DOHH2 (cell line): ENCODE measurements around the gene RTTN.
"Not testable (repeated sequence)": the region's sequence is repeated elsewhere in the genome, so short reads cannot be mapped to it uniquely, and the experiment has no call there.

Experiments used
- H3F3A ChIP-seq: fragments of 200-600 bp; sonication (generic), shearing (Covaris generic); 2 replicates; pipeline ENCODE4 v1.6.0; 2016; ENCODE audit warnings: antibody characterized with exemption, mild to moderate bottlenecking; ENCODE audit not compliant: control insufficient read depth, insufficient read depth
- H3K27ac ChIP-seq: fragments of 200-600 bp; sonication (generic); 2 replicates; pipeline ENCODE4 v1.5.1; 2014; ENCODE audit warnings: low read depth, mild to moderate bottlenecking, low read length, moderate library complexity
- H3K27me3 ChIP-seq: fragments of 200-600 bp; sonication (generic); 2 replicates; pipeline ENCODE4 v1.6.1; 2014; ENCODE audit warnings: mild to moderate bottlenecking, low read length, mixed read lengths; ENCODE audit not compliant: control insufficient read depth
- H3K36me3 ChIP-seq: fragments of 200-600 bp; sonication (generic); 2 replicates; pipeline ENCODE4 v1.6.1; 2014; ENCODE audit warnings: mild to moderate bottlenecking, low read length, moderate library complexity, mixed read lengths; ENCODE audit not compliant: control insufficient read depth
- H3K4me1 ChIP-seq: fragments of 200-600 bp; sonication (generic); 2 replicates; pipeline ENCODE4 v1.6.1; 2014; ENCODE audit warnings: mild to moderate bottlenecking, low read length, mixed read lengths; ENCODE audit not compliant: control insufficient read depth
- H3K4me2 ChIP-seq: fragments of 200-600 bp; sonication (generic); 2 replicates; pipeline ENCODE4 v1.6.0; 2014; ENCODE audit warnings: mild to moderate bottlenecking, low read length, moderate library complexity
- H3K4me3 ChIP-seq: fragments of 200-600 bp; sonication (generic); 2 replicates; pipeline ENCODE4 v1.5.1; 2014; ENCODE audit warnings: mild to moderate bottlenecking, low read length, mixed read lengths
- H3K79me2 ChIP-seq: fragments of 200-600 bp; sonication (generic); 2 replicates; pipeline ENCODE4 v1.6.1; 2014; ENCODE audit warnings: mild to moderate bottlenecking, low read length, mixed read lengths; ENCODE audit not compliant: control insufficient read depth
- H3K9me2 ChIP-seq: fragments of 200-600 bp; sonication (generic); replicated peaks from 2 replicates; pipeline ENCODE4 v1.6.1; 2014; ENCODE audit warnings: mild to moderate bottlenecking, low read length, mixed read lengths; ENCODE audit not compliant: control insufficient read depth
- H3K9me3 ChIP-seq: fragments of 200-600 bp; sonication (generic); 2 replicates; pipeline ENCODE4 v1.6.1; 2014; ENCODE audit warnings: antibody characterized with exemption, low read length, mixed read lengths; ENCODE audit not compliant: control insufficient read depth, insufficient read depth
- H4K20me1 ChIP-seq: fragments of 200-600 bp; sonication (generic); 2 replicates; pipeline ENCODE4 v1.6.0; 2014; ENCODE audit warnings: low read depth, mild to moderate bottlenecking, antibody characterized with exemption, low read length, moderate library complexity; ENCODE audit not compliant: control insufficient read depth, insufficient read depth
- CTCF ChIP-seq: fragments of 200-600 bp; sonication (generic); IDR thresholded peaks from one replicate; pipeline ENCODE4 v1.5.1; 2014; ENCODE audit warnings: antibody characterized with exemption, mild to moderate bottlenecking, low read depth, low read length; ENCODE audit not compliant: poor library complexity, severe bottlenecking
- EZH2phosphoT487 ChIP-seq: fragments of 200-600 bp; sonication (generic); IDR thresholded peaks from 2 replicates; pipeline ENCODE4 v1.6.1; 2017; ENCODE audit warnings: borderline replicate concordance, mild to moderate bottlenecking, antibody characterized with exemption, low read length, moderate library complexity, mixed read lengths

RTTN gene

DNA sequence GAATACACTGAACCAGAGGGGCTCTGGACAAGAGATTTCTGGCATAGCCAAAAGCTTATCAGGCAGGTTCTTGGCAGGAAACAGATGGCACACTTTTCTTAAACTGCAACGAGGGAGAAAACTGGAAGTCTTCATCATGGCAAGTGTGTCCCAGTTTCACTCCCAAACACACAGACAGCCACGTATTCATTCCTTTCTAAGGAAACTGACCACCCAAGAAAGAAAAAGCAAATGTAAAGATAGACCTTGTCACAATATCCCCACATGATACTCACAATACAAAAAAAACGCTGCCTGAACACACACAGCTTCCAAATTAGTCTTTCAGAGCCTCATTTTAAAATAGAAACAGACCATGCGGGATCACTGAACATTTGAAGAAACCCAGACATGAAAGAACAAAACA, 40.6 kb upstream of the RTTN start:
- H3K9me3 ChIP-seq, result no peaks in the 10 kb centered on the region
- H3K4me3 ChIP-seq, result no peak overlapping the region
- no peak for TF ChIP-seq CTCF
- no peak for TF ChIP-seq EZH2phosphoT487
- H4K20me1 ChIP-seq, result no peaks in the 10 kb centered on the region
- no peaks in the 10 kb centered on the region for H3K27me3 ChIP-seq
- no peaks in the 10 kb centered on the region for H3K4me1 ChIP-seq
- no peak overlapping the region for H3K27ac ChIP-seq
- H3K36me3 ChIP-seq, result no peaks in the 10 kb centered on the region
- H3F3A ChIP-seq, result no peaks in the 10 kb centered on the region
- no peak overlapping the region for H3K4me2 ChIP-seq
- no peaks in the 10 kb centered on the region for H3K79me2 ChIP-seq
- H3K9me2 ChIP-seq, result no peaks in the 10 kb centered on the region

DNA sequence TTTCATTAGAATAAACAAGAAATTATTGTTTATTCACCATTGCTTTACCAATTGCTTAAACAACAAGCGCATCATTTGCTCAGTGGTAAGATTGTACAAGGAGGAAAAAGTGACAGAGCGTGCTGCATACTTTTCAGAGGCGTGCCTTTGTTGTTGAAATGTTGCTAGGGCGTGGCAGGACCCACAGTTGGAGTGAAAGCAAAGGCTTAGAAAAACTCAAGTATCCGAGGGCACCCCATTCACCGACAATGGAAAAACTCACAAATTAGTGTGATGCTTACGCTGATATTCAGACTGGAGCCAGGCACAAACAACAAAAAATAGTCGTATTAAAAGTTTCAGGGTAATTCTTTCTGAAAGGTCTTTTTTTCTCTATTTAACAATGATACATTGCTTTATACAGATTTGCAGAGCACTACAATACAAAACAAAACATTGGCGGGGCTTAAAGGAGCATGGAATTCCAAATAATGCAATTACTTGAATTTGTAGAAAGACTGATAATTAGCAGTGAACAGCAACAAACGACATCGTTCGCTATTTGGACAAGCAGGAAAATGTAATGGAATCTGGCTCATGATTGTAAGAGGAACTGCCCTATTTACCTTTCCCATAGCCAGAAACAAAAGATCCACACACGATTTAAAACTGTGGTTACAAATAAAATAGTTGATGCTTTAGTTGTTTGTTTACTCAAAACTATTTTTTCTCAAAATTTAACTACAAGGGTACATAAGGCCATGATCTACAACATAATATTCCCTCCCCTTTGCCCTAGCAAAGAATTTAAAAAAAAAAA, 37.8 kb upstream of the RTTN start:
- Histone ChIP-seq H3K36me3 (no peaks in the 10 kb centered on the region), H3K27ac (no peak overlapping the region), H3K4me3 (no peak overlapping the region), H4K20me1 (no peaks in the 10 kb centered on the region), H3K4me1 (no peaks in the 10 kb centered on the region), H3K27me3 (no peaks in the 10 kb centered on the region), H3K4me2 (no peak overlapping the region), H3K9me3 (no peaks in the 10 kb centered on the region), H3K79me2 (no peaks in the 10 kb centered on the region), H3F3A (no peaks in the 10 kb centered on the region), H3K9me2 (no peaks in the 10 kb centered on the region)
- TF ChIP-seq EZH2phosphoT487 (no peak), CTCF (no peak)

- H3F3A ChIP-seq, H3K9me2 ChIP-seq, H3K4me3 ChIP-seq, H3K27ac ChIP-seq, H3K36me3 ChIP-seq, H3K9me3 ChIP-seq, H3K4me2 ChIP-seq, H3K4me1 ChIP-seq, H4K20me1 ChIP-seq, H3K27me3 ChIP-seq, H3K79me2 ChIP-seq: not testable (repeated sequence)
Observed at GRCh38 chr18:70236921-70237320, 31.4 kb upstream of the RTTN start.

DNA sequence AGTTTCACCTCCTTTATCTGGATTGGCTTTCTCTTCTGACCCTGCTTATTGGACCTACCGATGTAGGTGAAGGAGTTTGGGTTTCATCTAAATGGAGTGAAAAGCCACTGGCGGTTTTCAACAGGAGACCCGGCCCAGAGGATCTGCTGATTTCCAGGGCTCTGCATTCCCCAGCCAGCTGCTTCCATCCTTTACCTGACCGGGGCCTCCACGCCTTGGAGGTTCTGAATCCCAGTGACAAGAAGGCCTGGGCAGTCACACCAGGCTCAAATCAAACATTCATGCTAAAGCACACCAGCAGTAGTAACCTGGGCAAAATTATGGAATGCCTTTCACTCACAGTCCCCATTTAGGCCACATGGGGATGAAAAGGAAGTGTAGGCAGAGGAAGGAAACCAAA, 30.0 kb upstream of the RTTN start:
- no peak overlapping the region for H3K27ac ChIP-seq
- no peaks in the 10 kb centered on the region for H3K79me2 ChIP-seq
- no peaks in the 10 kb centered on the region for H3K4me1 ChIP-seq
- H3K4me2 ChIP-seq, result no peak overlapping the region
- no peaks in the 10 kb centered on the region for H3K9me3 ChIP-seq
- no peak for TF ChIP-seq EZH2phosphoT487
- no peak for TF ChIP-seq CTCF
- no peaks in the 10 kb centered on the region for H3K9me2 ChIP-seq
- no peaks in the 10 kb centered on the region for H4K20me1 ChIP-seq
- H3F3A ChIP-seq, result no peaks in the 10 kb centered on the region
- H3K36me3 ChIP-seq, result no peaks in the 10 kb centered on the region
- H3K4me3 ChIP-seq, result no peak overlapping the region
- no peaks in the 10 kb centered on the region for H3K27me3 ChIP-seq
